Right hindlimb (tissue), 1 donor: ENCODE results near the gene CMC1.
"Not testable (repeated sequence)": the region's sequence is repeated elsewhere in the genome, so short reads cannot be mapped to it uniquely, and the experiment has no call there.

Source experiments
- DNase-seq: peaks from one replicate; pipeline ENCODE4 v3.0.0-alpha.2; 2018

The CMC1 gene

GRCh38 chr3:28247286-28247685 lies 5.9 kb downstream of the CMC1 start:
- DNase-seq = no peak

- DNase-seq = no peak
Measured at GRCh38 chr3:28250999-28251398, 9.6 kb downstream of the CMC1 start.

- no peak for DNase-seq
Measured at GRCh38 chr3:28252001-28252431, 10.6 kb downstream of the CMC1 start.

GRCh38 chr3:28253040-28253715 lies 11.8 kb downstream of the CMC1 start:
- no peak for DNase-seq

- no peak for DNase-seq
Measured at GRCh38 chr3:28262001-28262400, 20.6 kb downstream of the CMC1 start.

GRCh38 chr3:28265641-28266040 lies 24.2 kb downstream of the CMC1 start:
- DNase-seq = no peak

GRCh38 chr3:28267984-28268849 lies 26.8 kb downstream of the CMC1 start:
- no peak for DNase-seq

- no peak for DNase-seq
Measured at GRCh38 chr3:28268989-28269388, 27.6 kb downstream of the CMC1 start.

GRCh38 chr3:28269884-28270283 lies 28.5 kb downstream of the CMC1 start:
- not testable (repeated sequence) for DNase-seq

GRCh38 chr3:28273837-28274236 lies 32.4 kb downstream of the CMC1 start:
- no peak for DNase-seq

GRCh38 chr3:28278918-28279317 lies 37.5 kb downstream of the CMC1 start:
- DNase-seq = no peak

- DNase-seq = no peak
Measured at GRCh38 chr3:28279770-28280169, 38.4 kb downstream of the CMC1 start.

GRCh38 chr3:28280781-28281180 lies 39.4 kb downstream of the CMC1 start:
- DNase-seq = no peak

- no peak for DNase-seq
Measured at GRCh38 chr3:28286595-28286994, 45.2 kb downstream of the CMC1 start.

- no peak for DNase-seq
Measured at GRCh38 chr3:28287046-28287445, 45.6 kb downstream of the CMC1 start.

- DNase-seq = no peak
Measured at GRCh38 chr3:28290863-28291300, 49.5 kb downstream of the CMC1 start.

GRCh38 chr3:28291577-28291976 lies 50.2 kb downstream of the CMC1 start:
- no peak for DNase-seq

GRCh38 chr3:28292622-28293021 lies 51.2 kb downstream of the CMC1 start:
- DNase-seq = no peak

GRCh38 chr3:28294667-28295413 lies 53.4 kb downstream of the CMC1 start:
- no peak for DNase-seq

GRCh38 chr3:28295898-28296490 lies 54.6 kb downstream of the CMC1 start:
- no peak for DNase-seq

- no peak for DNase-seq
Measured at GRCh38 chr3:28299705-28300104, 58.3 kb downstream of the CMC1 start.

GRCh38 chr3:28300345-28300962 lies 59.0 kb downstream of the CMC1 start:
- no peak for DNase-seq

GRCh38 chr3:28301688-28302087 lies 60.3 kb downstream of the CMC1 start:
- DNase-seq = no peak
